HEK293 (cell line): Measurements from ENCODE around the gene PCSK5.

Experiments
- CTCF ChIA-PET: fragments of 350-600 bp; formaldehyde crosslinking; extraction: SDS; loops from one replicate; lab custom pipeline; 2021; ENCODE audit warnings: antibody characterized with exemption; lab: Yijun Ruan, JAX
- POLR2A ChIA-PET: fragments of 300-600 bp; formaldehyde crosslinking; extraction: SDS; loops from one replicate; lab custom pipeline; 2020; ENCODE audit warnings: antibody characterized with exemption, inconsistent platforms; lab: Yijun Ruan, JAX
- H3K27ac ChIP-seq: fragments of 200-500 bp; sonication (Bioruptor generic); 2 replicates; pipeline ENCODE4 v1.5.1; 2014; ENCODE audit warnings: low read depth, low read length, control low read depth, inconsistent platforms; ENCODE audit errors: extremely low read depth
- H3K36me3 ChIP-seq, 2 experiments: fragments of 200-500 bp in 1 of 2; sonication (Bioruptor generic) in 1 of 2; 1 replicate in 1 of 2; 2 replicates in 1 of 2; pipeline ENCODE4 v1.5.1; 2014 to 2017; ENCODE audit warnings: inconsistent platforms in 2 of 2, low read length in 2 of 2; ENCODE audit not compliant: control insufficient read depth in 2 of 2, insufficient read depth in 1 of 2
- H3K4me1 ChIP-seq: fragments of 200-500 bp; sonication (Bioruptor generic); 2 replicates; pipeline ENCODE4 v1.5.1; 2014; ENCODE audit warnings: mild to moderate bottlenecking, low read length, inconsistent platforms; ENCODE audit not compliant: control insufficient read depth, insufficient read depth
- H3K4me3 ChIP-seq: 2 replicates; pipeline ENCODE4 v1.5.1; 2011; ENCODE audit warnings: low read depth, mild to moderate bottlenecking, control low read depth, low read length, moderate library complexity
- H3K9me3 ChIP-seq: fragments of 200-500 bp; sonication (Bioruptor generic); 2 replicates; pipeline ENCODE4 v1.5.1; 2014; ENCODE audit warnings: low read depth, low read length, inconsistent platforms; ENCODE audit not compliant: control insufficient read depth, insufficient read depth
- CTCF ChIP-seq: fragments of 450-650 bp; formaldehyde crosslinking; IDR thresholded peaks from 2 replicates; pipeline ENCODE4 v1.5.1; 2016; ENCODE audit warnings: missing biosample characterization, missing genetic modification characterization
- KLF9 ChIP-seq: fragments of 450-650 bp; formaldehyde crosslinking; IDR thresholded peaks from 2 replicates; pipeline ENCODE4 v1.5.1; 2016; ENCODE audit warnings: missing biosample characterization, missing genetic modification characterization, low read depth
- MEIS1 ChIP-seq: sonication (generic); formaldehyde crosslinking; IDR thresholded peaks from 2 replicates; pipeline ENCODE4 v1.8.1; 2022; ENCODE audit warnings: missing genetic modification reagents, mild to moderate bottlenecking, borderline replicate concordance
- OVOL3 ChIP-seq: fragments of 450-650 bp; formaldehyde crosslinking; IDR thresholded peaks from 2 replicates; pipeline ENCODE4 v1.5.1; 2016; ENCODE audit warnings: missing biosample characterization, missing genetic modification characterization
- SETDB1 ChIP-seq: IDR thresholded peaks from one replicate; pipeline ENCODE4 v1.6.1; 2017; ENCODE audit warnings: mild to moderate bottlenecking, low read length, moderate library complexity, mixed read lengths; ENCODE audit not compliant: insufficient read length
- TCF7L2 ChIP-seq: IDR thresholded peaks from 2 replicates; pipeline ENCODE4 v1.6.1; 2011; ENCODE audit warnings: low read depth, mild to moderate bottlenecking, inconsistent platforms, low read length, moderate library complexity, borderline replicate concordance
- ZBTB26 ChIP-seq: fragments of 450-650 bp; formaldehyde crosslinking; optimal IDR thresholded peaks from 2 replicates; pipeline ENCODE3; 2016; ENCODE audit warnings: missing biosample characterization, mild to moderate bottlenecking, missing genetic modification characterization
- ZNF155 ChIP-seq: fragments of 450-650 bp; formaldehyde crosslinking; IDR thresholded peaks from 2 replicates; pipeline ENCODE4 v1.5.1; 2016; ENCODE audit warnings: missing biosample characterization, missing genetic modification characterization
- ZNF23 ChIP-seq: fragments of 450-650 bp; formaldehyde crosslinking; IDR thresholded peaks from 2 replicates; pipeline ENCODE4 v1.5.1; 2016; ENCODE audit warnings: missing biosample characterization, missing genetic modification characterization, borderline replicate concordance
- ZNF248 ChIP-seq: fragments of 450-650 bp; formaldehyde crosslinking; IDR thresholded peaks from 2 replicates; pipeline ENCODE4 v1.5.1; 2017; ENCODE audit warnings: missing biosample characterization, missing genetic modification characterization
- ZNF26 ChIP-seq: fragments of 450-650 bp; formaldehyde crosslinking; IDR thresholded peaks from 2 replicates; pipeline ENCODE4 v1.5.1; 2016; ENCODE audit warnings: missing biosample characterization, missing genetic modification characterization
- ZNF391 ChIP-seq: fragments of 450-650 bp; formaldehyde crosslinking; IDR thresholded peaks from 2 replicates; pipeline ENCODE4 v1.5.1; 2016; ENCODE audit warnings: low read depth, missing biosample characterization, missing genetic modification characterization, borderline replicate concordance
- ZNF404 ChIP-seq: fragments of 450-650 bp; formaldehyde crosslinking; IDR thresholded peaks from 2 replicates; pipeline ENCODE4 v1.5.1; 2017; ENCODE audit warnings: missing biosample characterization, missing genetic modification characterization
- ZNF513 ChIP-seq: fragments of 450-650 bp; IDR thresholded peaks from 2 replicates; pipeline ENCODE4 v1.5.1; 2018; ENCODE audit warnings: missing biosample characterization, missing genetic modification characterization
- ZNF558 ChIP-seq: fragments of 450-650 bp; formaldehyde crosslinking; IDR thresholded peaks from 2 replicates; pipeline ENCODE4 v1.5.1; 2016; ENCODE audit warnings: missing biosample characterization, missing genetic modification characterization
- ZNF610 ChIP-seq: fragments of 450-650 bp; formaldehyde crosslinking; IDR thresholded peaks from 2 replicates; pipeline ENCODE4 v1.5.1; 2016; ENCODE audit warnings: missing biosample characterization, missing genetic modification characterization, borderline replicate concordance
- ZNF624 ChIP-seq: fragments of 450-650 bp; formaldehyde crosslinking; IDR thresholded peaks from 2 replicates; pipeline ENCODE4 v1.5.1; 2017; ENCODE audit warnings: missing biosample characterization, missing genetic modification characterization
- ZNF629 ChIP-seq: fragments of 450-650 bp; formaldehyde crosslinking; IDR thresholded peaks from 2 replicates; pipeline ENCODE4 v1.5.1; 2017; ENCODE audit warnings: missing biosample characterization, missing genetic modification characterization
- ZNF645 ChIP-seq: fragments of 450-650 bp; formaldehyde crosslinking; IDR thresholded peaks from 2 replicates; pipeline ENCODE4; 2016; ENCODE audit warnings: missing biosample characterization, missing genetic modification characterization
- ZNF654 ChIP-seq: fragments of 450-650 bp; formaldehyde crosslinking; IDR thresholded peaks from 2 replicates; pipeline ENCODE4 v1.5.1; 2016; ENCODE audit warnings: low read depth, missing biosample characterization, missing genetic modification characterization
- ZNF677 ChIP-seq: fragments of 450-650 bp; IDR thresholded peaks from 2 replicates; pipeline ENCODE4 v1.5.0; 2018; ENCODE audit warnings: missing biosample characterization, mild to moderate bottlenecking, missing genetic modification characterization, moderate library complexity
- ZNF76 ChIP-seq: fragments of 450-650 bp; formaldehyde crosslinking; IDR thresholded peaks from 2 replicates; pipeline ENCODE4; 2016; ENCODE audit warnings: low read depth, missing biosample characterization, missing genetic modification characterization, borderline replicate concordance
- ZNF768 ChIP-seq: fragments of 450-650 bp; formaldehyde crosslinking; IDR thresholded peaks from 2 replicates; pipeline ENCODE4 v1.5.1; 2018; ENCODE audit warnings: missing biosample characterization, mild to moderate bottlenecking, missing genetic modification characterization
- TF ChIP-seq, protein P1 (sequence below): fragments of 450-650 bp; formaldehyde crosslinking; IDR thresholded peaks from 2 replicates; pipeline ENCODE4 v1.5.1; 2017; ENCODE audit warnings: missing biosample characterization, missing genetic modification characterization
- TF ChIP-seq, protein P2 (sequence below): fragments of 450-650 bp; formaldehyde crosslinking; IDR thresholded peaks from 2 replicates; pipeline ENCODE4 v1.5.1; 2016; ENCODE audit warnings: missing biosample characterization, missing genetic modification characterization

Gene PCSK5

DNA sequence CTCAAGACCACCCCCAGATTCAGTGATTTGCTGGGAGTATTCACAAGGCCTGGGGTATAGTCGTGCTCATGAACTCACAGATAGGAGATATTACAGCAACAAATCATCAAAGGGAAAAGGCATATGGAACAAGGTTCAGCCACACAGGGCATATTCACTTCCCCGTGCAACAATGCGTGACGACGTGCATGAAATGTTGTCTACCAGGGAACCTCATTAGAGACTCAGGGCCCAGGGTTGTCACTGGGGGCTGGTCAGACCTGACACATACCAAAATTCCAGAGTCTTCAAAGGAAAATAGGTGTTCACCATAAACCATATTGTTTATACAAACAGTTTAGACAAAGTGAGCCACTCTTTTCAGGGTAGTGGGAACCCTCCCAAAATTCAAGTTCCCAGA lies 291.3 kb downstream of the PCSK5 start (continued):
- no peak for TF ChIP-seq ZNF645 (tag by site-specific recombination)

GRCh38 chr9:76185432-76185831 lies 295.0 kb downstream of the PCSK5 start:
- Histone ChIP-seq H3K4me1 (no peaks in the 10 kb centered on the region), H3K27ac (no peak overlapping the region), H3K36me3 (peaks cover 0 to 37% of the 10 kb centered on the region in 2 experiments; a peak in 1 of 3 replicates), H3K9me3 (no peaks in the 10 kb centered on the region), H3K4me3 (no peak overlapping the region)
- ChIA-PET CTCF (no interaction called here), POLR2A (no interaction called here)
- TF ChIP-seq ZBTB26 (no peak), TCF7L2 (no peak), CTCF (tag by site-specific recombination) (no peak), KLF9 (no peak), ZNF513 (tag by site-specific recombination) (no peak), ZNF155 (tag by site-specific recombination) (no peak)

GRCh38 chr9:76188286-76188685 lies 297.8 kb downstream of the PCSK5 start:
- Histone ChIP-seq H3K4me1 (no peaks in the 10 kb centered on the region), H3K36me3 (peaks cover 0 to 35% of the 10 kb centered on the region in 2 experiments; a peak in 1 of 3 replicates), H3K27ac (no peak overlapping the region), H3K9me3 (no peaks in the 10 kb centered on the region), H3K4me3 (no peak overlapping the region)
- POLR2A ChIA-PET, result no interaction called here
- CTCF ChIA-PET, result interaction anchor here (0.6 to 0.7 kb wide), 2 partner anchors 93 to 114 kb away, joined by 3 to 4 read pairs; no protein-coding TSS in a partner anchor
- TF ChIP-seq SETDB1 (no peak), ZNF23 (no peak), ZNF248 (tag by site-specific recombination) (no peak), ZNF677 (no peak), ZNF391 (tag by site-specific recombination) (no peak), ZNF26 (tag by site-specific recombination) (no peak), ZNF654 (tag by site-specific recombination) (no peak), ZNF558 (no peak), OVOL3 (tag by site-specific recombination) (no peak), ZNF768 (tag by site-specific recombination) (no peak), ZNF76 (no peak), ZNF624 (tag by site-specific recombination) (no peak), ZNF629 (tag by site-specific recombination) (no peak), ZNF610 (tag by site-specific recombination) (no peak), MEIS1 (CRISPR knock-in tag) (no peak), ZNF404 (tag by site-specific recombination) (no peak)
- TF ChIP-seq, protein P1, sequence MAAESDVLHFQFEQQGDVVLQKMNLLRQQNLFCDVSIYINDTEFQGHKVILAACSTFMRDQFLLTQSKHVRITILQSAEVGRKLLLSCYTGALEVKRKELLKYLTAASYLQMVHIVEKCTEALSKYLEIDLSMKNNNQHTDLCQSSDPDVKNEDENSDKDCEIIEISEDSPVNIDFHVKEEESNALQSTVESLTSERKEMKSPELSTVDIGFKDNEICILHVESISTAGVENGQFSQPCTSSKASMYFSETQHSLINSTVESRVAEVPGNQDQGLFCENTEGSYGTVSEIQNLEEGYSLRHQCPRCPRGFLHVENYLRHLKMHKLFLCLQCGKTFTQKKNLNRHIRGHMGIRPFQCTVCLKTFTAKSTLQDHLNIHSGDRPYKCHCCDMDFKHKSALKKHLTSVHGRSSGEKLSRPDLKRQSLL (tag by site-specific recombination), result no peak
- TF ChIP-seq, protein P2, sequence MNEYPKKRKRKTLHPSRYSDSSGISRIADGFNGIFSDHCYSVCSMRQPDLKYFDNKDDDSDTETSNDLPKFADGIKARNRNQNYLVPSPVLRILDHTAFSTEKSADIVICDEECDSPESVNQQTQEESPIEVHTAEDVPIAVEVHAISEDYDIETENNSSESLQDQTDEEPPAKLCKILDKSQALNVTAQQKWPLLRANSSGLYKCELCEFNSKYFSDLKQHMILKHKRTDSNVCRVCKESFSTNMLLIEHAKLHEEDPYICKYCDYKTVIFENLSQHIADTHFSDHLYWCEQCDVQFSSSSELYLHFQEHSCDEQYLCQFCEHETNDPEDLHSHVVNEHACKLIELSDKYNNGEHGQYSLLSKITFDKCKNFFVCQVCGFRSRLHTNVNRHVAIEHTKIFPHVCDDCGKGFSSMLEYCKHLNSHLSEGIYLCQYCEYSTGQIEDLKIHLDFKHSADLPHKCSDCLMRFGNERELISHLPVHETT, result no peak
